Stimulated activated CD8-positive, alpha-beta memory T cell treated with anti-CD3 and anti-CD28 coated beads, Interleukin-2, amount 100 ng/mL, for 1 hour (primary cell): ENCODE data around the gene CDC37.
A peak's percentile ranks its signal among the peaks of the same experiment; 100 is the strongest.
"Not testable (repeated sequence)": the region's sequence is repeated elsewhere in the genome, so short reads cannot be mapped to it uniquely, and the experiment has no call there.

Experiments used
- DNase-seq, 2 donors: peaks; one replicate each; pipeline ENCODE4 v3.0.0-alpha.2; 2020; ENCODE audit warnings: low read depth in 2 of 2

Gene CDC37

DNA sequence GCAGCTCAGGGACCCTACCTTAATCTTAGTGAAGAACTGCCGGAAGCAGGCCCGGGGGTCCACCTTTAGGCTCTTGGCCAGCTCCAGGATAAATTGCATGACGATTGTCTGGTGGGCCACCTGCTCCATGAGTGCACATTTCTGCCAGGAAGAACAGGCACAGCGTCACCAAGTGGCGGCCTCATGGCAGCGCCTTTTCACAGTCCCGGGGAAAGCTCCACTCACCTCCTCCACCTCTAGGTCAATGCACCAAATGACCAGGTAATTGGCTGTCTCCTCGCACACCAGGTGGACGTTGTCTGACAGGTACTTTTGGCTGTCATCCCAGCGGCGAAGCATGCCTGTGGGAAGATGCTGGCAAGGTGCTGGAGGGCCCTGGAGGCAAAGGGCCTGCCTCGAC is 8.3 kb downstream of the CDC37 start:
- no peak for DNase-seq

DNA sequence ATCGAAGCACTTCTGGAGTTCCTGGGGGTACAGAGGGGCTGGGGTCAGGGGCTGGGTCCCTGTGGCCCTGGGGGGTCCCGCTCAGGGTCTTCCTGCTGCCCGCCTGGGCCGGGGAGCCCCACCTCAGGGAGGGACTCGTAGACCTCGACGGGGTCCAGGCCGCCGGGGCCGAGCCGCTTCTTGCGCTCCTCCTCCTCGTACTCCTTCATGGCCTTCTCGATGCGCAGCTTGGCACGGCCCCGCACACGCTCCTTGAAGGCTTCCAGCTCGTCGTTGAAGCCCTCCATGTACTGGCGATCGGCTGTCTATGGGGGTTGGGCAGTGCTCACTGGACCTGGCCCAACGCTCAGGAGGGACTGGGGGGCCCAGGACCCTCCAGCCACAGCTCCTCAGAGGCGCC is 10.2 kb downstream of the CDC37 start:
- no peak for DNase-seq

DNA sequence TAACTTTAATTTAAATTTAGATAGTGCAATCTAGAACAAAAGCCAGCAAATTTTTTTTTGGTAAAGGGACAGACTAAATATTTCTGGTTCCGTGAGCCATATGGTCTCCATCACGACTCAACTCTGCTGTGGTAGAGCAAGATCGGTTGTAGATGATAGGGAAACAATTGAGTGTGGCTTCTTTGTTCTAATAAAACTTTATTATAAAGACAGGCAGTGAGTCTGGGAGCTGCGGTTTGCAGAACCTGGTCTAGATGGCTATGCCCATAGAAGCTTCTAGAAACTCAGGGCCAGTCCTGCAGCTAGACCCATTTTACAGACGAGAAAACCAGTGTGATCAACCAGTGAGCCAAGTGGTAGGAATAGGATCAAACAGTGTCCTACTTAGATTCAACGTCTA is 11.2 kb downstream of the CDC37 start:
- DNase-seq: no peak

DNA sequence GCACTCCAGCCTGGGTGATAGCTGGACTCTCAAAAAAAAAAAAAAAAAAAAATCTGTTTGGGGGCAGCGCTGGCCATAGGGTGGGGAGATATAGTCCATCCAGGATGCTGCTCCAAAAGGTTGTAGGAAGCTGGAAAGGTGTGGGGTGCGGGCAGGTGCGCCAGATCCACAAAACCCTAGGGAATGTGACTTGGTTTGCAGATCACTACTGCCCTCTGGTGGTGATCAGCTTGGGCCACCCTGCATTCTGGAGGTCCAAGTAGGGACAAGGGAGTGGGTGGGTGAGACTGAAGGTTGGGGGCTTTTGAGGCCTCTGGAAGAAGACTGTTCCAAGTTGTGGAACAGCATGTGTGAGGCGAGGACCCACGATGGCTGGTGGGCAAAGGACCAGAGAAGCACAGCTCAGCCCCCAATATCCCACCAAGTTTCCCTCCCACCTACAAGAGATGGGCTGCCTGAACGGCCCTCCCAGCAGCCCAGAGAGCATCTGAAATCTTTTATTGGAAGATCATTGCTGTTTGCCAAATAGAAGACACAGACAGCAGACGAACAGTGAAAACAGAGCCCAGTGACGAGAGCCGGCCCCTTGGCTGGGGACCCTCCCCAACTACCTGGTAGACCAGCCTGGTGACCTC is 12.6 kb downstream of the CDC37 start:
- DNase-seq: peak; percentile 37 to 41

DNA sequence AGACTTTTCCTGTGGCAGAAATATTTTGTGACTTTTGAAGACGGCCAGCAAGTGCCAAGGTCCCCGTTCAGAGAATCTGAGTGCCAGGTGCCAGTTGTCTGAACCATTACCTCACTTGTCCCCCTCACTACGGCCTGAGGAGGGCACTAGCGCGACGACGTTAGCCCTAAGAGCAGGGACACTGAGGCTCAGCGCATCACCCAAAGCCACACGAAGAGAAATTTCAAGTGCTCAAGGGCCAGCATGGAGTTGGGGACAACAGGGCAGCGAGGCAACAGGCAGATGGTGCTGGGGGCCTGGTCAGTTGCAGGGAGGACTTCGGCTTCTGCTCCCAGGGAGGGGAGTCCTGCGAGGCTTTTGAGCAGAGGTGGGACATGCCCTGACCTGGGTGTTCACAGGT is 13.5 kb downstream of the CDC37 start:
- no peak for DNase-seq

DNA sequence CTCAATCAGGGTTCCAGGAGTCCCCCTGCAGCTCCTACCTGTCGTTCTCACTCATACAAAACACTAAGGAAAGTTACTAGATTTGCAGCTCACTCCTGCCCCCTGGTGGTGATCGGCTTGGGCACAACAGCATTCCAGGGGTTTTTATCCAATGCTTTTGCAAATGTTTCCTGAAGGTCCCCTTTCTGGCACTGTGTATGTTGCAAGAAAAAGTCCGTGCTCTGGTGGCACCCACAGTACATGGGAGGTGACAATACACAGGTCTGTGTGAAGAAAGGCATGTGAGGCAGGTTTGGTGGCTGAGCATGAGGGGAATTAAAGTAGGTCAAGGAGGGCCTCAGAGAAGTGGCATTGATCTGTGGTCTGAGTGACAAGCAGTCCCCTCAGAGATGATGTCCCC is 14.4 kb downstream of the CDC37 start:
- peak; percentile 74 to 75 for DNase-seq

DNA sequence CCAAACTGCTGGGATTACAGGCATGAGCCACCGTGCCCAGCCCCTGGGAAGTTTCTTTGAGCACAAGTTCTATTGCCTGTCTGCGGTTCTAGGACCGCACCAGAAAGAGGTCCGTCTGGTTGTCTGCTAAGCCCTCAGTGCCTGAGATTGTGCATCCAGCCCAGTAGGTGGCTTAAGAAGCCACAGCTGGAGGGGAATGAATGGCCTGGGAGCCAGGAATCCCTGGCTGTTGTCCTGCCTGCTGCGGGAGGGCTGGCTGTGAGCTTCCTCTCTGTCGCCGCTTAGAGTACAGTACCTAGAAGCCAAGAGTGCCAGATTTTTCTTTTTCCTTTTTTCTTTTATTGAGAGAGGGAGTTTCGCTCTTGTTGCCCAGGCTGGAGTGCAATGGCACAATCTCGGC is 18.8 kb downstream of the CDC37 start:
- DNase-seq: no peak

DNA sequence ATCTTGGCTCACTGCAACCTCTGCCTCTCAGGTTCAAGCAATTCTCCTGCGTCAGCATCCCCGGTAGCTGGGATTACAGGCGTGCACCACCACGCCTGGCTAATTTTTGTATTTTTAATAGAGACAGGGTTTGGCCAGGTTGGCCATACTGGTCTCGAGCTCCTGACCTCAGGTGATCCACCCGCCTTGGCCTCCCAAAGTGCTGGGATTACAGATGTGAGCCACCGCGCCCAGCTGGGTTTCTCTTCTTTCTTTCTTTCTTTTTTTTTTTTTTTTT is 20.2 kb downstream of the CDC37 start:
- not testable (repeated sequence) for DNase-seq

DNA sequence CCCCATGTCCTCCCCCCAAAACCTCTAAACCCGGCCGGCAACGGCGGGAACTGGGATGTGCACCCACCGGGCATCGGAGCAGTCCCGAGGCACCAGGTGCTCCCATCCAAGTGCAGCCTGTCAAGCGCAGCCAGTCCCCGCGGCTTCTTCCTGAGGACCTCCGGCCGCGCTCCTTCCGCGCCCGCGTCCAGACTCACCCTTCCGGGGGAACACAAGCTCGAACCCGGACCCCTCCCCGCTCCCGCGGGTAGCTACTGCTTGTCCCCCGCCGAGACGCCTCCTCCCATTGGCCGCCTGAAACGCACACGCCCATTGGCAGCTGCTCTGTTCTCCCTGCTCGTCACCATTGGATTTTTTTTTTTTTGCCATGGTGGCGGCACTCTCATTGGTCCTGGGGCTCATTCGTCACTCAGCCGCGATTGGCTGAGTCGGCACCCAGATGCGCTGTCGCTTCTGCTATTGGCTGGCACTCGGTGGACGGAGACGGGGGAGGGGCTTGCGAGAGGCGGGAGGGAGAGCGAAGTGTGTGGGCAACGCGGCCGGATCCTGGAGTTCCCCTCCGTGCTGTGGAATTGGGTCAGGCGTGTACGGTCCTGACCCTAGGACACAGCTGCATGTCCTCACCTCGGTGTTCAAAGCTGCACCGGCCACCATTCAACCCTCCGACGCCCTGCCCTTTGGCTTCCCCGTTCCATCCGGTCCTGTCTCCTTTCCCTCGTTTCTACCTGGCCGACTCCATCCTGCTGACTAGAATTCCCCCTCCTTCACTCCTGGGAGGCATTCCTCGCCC is 22.8 kb downstream of the CDC37 start, which contains the start of gene TYK2:
TSS of gene TYK2 (minus strand) at position 260 of the 790 bp plus-strand sequence. CDS start 2,166 bp downstream, outside the sequence.
- peak; percentile 90 for DNase-seq

DNA sequence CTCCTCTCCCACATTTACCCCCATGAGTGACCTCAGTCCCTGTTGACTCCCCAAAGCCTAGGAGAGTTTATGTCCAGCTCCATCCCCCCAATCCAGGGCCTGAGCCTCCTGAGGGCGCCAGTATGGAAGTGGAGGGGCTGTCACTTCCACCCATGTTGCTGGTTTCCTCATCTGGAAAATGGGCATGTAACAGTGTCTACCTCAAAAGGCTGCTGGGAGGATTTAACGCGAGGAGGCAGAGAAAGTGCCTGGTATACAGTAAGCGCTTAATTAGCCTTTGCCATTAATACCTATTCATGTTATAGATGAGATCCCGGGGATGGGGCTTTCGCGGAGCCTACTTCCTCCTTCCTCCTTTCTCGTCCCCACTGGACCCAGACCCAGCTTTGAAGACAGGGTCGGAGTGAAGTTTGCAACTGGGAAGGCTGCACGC is 23.4 kb downstream of the CDC37 start:
- no peak for DNase-seq

DNA sequence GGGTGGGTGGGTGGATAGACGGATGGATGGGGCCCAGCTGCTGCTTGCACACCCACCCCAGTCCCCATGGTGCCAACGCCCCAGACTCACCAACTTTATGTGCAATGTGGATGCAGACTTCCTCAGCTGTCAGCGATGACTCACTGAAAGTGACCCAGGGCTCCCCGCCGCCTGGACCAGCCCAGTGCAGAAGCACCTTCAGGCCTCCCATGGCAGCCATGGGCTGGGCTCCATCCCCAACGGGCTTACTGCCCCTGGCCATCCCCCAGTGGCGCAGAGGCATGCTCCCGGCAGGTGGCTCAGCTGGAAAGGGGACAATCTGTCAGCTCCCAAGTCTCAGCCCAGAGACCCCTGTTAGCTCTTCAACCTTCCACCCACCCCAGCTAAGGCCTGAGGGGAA is 25.2 kb downstream of the CDC37 start:
- DNase-seq: no peak

DNA sequence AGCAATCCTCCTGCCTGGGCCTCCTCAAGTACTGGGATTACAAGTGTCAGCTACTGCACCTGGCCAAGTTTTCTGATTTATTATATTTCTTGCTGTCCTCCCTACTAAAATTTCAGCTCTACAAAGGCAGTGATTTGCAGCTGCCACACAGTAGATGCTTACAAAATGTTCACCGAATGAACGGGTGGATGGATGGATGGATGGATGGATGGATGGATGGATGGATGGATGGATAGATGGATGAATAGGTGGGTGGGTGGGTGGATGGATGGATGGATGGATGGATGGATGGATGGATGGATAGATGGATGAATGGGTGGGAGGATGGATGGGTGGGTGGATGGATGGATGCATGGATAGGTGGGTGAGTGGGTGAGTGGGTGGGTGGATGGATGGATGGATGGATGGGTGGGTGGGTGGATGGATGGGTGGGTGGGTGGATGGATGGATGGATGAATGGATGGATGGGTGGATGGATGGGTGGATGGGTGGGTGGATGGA is 26.2 kb downstream of the CDC37 start:
- DNase-seq: not testable (repeated sequence)

DNA sequence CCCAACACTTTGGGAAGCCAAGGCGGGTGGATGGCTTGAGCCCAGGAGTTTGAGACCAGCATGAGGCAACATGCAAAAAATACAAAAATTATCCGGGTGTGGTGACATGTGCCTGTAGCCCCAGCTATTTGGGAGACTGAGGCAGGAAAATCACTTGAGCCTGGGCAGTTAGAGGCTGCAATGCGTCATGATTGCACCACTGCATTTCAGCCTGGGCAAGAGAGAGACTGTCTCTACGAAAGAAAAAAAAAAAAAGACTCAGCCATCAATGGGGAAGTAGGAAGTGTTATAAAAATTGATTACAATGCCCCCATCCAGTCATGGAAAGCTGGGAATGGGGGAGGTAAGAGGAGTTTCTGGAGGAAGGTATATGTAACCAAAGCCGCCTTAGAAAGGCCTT is 28.4 kb downstream of the CDC37 start:
- DNase-seq: no peak

DNA sequence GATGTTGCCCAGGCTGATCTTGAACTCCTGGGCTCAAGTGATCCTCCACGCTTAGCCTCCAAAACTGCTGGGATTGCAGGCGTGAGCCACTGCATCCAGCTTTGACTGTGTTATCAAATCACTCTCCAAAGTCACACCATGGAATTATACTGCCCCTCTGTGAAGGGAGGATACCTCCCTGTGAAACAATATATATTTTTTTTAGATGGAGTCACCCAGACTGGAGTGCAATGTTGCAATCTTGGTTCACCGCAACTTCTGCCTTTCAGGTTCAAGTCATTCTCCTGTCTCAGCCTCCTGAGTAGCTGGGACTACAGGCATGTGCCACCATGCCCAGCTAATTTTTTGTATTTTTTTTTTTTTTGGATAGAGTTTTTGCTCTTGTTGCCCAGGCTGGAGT is 30.7 kb downstream of the CDC37 start:
- no peak for DNase-seq

DNA sequence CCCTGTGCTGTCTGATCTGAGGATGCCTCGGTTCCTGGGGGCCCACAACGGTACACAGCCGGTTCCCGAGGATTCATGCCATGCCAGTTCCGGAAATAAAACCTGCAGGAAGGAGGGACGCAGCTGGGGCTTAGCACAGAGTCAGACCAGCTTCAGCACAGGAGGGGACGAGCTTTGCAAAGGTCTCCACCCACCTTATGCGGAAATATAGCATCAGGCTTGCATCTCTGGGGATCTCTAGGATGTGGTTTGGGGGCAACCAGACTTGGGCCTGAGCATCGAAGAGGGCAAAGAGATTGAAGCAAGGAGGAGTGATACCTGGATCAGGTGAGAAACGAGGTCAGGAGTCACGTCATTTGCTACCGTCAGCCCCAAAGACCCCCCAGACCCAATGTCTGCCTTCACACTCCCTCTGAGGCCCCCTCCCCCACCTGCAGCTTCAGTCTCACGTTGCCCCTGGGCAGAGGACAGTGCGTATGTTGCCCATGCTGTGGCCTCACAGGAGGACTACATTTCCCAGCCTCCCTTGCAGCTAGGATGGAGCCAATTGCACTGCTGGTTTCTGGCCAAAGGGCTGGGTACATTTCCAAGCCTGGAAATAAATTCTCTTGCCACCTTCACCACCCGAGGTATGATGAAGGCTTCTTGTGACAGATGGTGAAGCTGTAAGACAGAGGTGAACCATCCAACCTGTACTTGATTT is 35.1 kb downstream of the CDC37 start:
- DNase-seq: no peak

DNA sequence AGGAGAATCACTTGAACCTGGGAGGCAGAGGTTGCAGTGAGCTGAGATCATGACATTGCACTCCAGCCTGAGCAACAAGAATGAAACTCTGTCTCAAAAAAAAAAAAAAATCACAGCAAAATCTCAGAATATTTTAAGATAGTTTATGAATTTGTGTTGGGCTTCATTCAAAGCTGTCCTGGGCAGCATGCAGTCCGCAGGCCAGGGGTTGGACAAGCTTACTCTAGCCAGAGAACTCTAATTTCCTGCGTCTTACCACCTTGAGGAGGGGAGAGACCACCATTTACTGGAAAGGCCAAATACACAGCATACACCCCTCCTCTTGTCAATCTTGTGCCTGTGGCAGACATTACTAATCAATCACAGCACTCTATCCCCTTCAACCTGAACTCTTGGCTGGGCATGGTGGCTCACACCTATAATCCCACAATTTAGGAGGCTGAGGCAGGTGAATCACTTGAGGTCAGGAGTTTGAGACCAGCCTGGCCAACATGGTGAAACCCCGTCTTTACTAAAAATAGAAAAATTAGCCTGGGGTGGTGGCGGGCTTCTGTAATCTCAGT is 36.3 kb downstream of the CDC37 start:
- DNase-seq: not testable (repeated sequence)

DNA sequence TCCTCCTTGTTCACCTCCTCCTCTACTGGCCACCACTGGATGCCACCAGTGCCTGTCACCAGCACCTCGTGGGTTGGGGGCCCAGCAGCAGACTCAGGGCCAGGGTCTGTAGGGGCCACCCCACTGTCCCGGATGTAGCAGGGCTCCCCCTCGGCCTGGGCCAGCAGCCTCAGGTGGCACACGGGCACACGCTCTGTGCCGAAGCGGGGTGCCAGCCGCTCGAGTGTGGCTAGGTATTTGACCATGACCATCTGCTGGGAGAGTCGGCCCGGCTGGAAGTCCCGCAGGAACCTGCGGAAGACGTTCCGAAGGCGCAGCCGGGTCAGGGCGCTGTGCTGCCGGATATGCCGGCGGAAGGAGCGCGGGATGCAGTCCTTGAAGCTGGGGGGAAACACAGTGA is 37.8 kb downstream of the CDC37 start:
- no peak for DNase-seq

DNA sequence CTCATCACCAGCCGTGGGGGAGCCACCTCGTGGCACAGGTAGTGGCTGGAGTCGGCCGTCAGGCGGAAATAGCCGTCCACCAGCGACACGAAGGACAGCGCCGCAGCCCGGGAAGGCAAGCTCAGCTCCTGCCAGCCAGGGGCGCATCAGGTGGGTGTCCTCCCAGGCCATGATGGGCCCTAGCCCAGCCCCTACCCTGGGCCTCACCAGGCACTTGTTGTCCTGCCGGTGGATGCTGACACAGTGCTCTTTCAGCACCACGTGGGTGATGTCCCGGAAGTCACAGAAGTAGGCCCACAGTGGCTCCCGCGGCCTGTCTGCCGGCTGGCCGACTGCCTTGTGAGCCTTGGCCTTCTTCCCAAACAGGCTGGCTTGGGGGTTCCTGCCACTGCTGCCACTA is 38.7 kb downstream of the CDC37 start:
- DNase-seq: no peak

DNA sequence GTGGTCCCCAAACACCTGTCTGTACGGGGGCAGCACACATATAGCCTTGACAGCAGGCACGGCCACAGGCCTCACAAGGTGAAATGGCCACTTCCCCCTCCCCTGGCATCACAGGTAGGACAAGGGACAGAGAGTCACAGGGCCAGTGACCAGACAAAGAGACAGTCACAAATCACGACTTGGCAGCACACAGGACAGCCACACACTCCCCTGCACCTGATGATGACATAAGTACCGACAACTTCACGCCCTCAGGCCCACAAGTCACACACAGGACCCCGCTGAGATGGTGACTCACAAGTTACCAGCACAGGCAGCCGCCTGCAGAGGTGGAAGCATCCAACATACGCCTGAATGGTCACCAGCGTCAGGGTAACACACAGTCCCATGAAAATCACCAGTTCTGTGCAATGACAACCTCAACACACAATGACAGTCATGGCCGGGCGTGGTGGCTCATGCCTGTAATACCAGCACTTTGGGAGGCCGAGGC is 39.5 kb downstream of the CDC37 start:
- DNase-seq: no peak

DNA sequence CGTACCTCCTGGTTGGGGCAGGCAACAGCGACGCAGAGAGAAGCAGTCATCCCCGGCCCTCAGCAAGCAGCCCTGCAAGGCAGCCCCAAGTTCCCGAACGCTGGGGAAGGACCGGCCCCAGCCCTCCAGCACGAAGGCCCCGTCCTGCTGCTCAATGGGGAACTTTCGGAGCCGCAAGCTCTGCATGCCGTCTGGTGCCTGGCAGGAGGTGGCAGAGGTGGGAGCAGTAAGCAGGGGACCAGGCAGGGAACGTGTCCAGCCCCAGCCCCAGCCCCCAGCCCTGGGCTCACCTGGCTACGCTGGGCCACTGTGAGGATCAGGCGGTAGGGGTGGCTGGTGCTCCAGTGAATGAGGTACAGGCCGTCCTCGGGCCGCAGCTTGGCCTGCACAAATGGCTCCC is 41.1 kb downstream of the CDC37 start:
- DNase-seq: no peak

DNA sequence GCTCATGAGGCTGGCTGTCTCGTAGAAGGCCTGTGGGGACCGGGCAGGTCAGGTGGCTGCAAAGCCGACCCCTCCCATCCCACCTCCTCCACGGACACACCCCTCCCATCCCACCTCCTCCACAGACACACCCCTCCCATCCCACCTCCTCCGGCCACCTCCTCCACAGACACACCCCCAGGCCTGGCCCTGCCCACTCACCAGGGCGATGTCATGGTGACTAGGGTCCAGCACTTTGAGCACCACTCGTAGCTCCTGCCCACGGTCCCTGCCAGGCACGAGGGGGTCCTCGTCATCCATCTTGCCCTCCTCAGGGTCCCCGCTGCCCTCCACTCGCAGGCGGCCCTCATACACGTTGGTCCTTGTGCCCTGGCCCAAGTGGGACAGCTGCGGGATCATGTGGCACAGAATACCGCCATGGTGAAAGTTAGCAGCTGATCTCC is 41.8 kb downstream of the CDC37 start:
- no peak for DNase-seq

DNA sequence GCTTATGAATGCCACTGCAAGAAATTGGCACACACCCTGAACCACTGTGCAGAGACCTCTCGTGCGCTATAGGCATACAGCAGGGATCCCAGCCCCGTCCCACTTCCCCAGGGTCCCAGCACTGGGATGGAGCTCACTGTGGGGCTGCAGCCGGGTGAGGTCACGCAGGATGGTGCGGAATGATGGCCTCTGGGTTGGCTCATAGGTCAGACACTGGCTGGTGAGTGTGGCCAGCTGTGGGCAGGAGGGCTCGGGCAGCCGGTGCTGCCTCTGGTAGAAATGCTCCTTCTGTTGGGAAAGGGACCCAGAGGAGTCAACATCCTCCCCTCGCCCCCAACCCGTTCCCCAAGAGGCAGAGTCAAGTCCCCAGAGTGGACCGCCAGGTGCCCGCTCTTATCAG is 46.9 kb downstream of the CDC37 start:
- no peak for DNase-seq
